ENCODE results near the gene C11orf98. TPM values are rescaled to one million over a fixed set of nuclear protein-coding genes. Genes with fewer than 3 reads are reported as not detected.

Gene C11orf98
- polyA plus RNA-seq (2011; rRNA removed) (38.8 and 43.6 TPM in 2 replicates), polyA minus RNA-seq (2011; rRNA and poly(A)+ RNA removed) (5.2 and 5.7 TPM in 2 replicates)

DNA sequence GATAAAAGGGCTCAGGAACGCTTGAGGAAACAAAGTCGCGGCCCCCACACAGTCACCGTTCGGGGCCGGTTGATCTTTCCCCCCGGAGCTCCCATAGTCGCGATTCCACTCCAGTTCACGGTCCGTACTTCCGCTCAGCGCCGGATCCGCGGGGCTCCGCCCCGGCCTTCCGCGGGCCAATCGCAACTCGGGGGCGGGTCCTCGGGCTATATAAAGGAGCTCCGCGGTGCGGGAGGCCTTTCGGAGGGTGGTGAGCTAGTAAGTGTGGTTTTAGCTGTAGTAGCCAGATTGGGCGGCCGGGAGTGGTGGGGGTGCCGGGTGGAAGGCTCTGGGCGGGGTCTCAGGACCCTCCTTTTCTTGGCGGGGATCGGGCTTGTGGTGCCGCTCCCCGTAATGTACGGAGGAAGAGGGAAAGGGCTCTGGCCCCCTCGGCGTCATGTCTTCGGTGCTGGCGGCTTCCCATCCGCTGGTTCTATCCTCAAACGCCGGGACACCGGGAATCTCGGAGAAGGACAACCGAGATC, at the start of gene C11orf98, which contains the start of gene CSKMT:
TSS of gene C11orf98 (minus strand) at position 136 of the 524 bp plus-strand sequence. CDS start at position 95, 41 bp downstream.
TSS of gene CSKMT (plus strand) at position 238 of the 524 bp plus-strand sequence. CDS start 568 bp downstream, outside the sequence.
- Histone ChIP-seq H3K9me3 (ENCODE audit: control insufficient read depth, insufficient read depth, low read length) (peaks cover 4% of the 10 kb centered on the region; the same call in 1 of the 2 replicates), H3K4me3 (ENCODE audit: low read depth, low read length) (peak within 1 kb of the TSS; percentile 96), H3K27me3 (ENCODE audit: control insufficient read depth, insufficient read depth, low read length) (no peaks in the 10 kb centered on the region), H3K27ac (ENCODE audit: low read depth, low read length) (peak within 1 kb of the TSS; percentile 90)
- TF ChIP-seq, protein P1, sequence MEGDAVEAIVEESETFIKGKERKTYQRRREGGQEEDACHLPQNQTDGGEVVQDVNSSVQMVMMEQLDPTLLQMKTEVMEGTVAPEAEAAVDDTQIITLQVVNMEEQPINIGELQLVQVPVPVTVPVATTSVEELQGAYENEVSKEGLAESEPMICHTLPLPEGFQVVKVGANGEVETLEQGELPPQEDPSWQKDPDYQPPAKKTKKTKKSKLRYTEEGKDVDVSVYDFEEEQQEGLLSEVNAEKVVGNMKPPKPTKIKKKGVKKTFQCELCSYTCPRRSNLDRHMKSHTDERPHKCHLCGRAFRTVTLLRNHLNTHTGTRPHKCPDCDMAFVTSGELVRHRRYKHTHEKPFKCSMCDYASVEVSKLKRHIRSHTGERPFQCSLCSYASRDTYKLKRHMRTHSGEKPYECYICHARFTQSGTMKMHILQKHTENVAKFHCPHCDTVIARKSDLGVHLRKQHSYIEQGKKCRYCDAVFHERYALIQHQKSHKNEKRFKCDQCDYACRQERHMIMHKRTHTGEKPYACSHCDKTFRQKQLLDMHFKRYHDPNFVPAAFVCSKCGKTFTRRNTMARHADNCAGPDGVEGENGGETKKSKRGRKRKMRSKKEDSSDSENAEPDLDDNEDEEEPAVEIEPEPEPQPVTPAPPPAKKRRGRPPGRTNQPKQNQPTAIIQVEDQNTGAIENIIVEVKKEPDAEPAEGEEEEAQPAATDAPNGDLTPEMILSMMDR (IDR thresholded peaks at IDR 0.05; ENCODE audit: low read depth, low read length) = no peak
- DNase-seq (ENCODE audit: low read depth, low spot score) = peak; percentile 88
- ChIA-PET CTCF (interaction anchor here (0.7 to 2.3 kb wide), 9 partner anchors 9 to 53 kb away, joined by 3 to 11 read pairs (median 3); partner anchors contain the start of gene GANAB), POLR2A (interaction anchor here (0.8 to 4.2 kb wide), 48 partner anchors 10 to 270 kb away, joined by 3 to 150 read pairs (median 6); partner anchors contain the start of genes B3GAT3, EEF1G, EML3 and GANAB)

GRCh38 chr11:62713343-62713742, 48.3 kb upstream of the C11orf98 start:
- ChIA-PET CTCF (interaction anchor here (1.5 kb wide), 1 partner anchor 10 kb away, joined by 3 read pairs; no protein-coding TSS in a partner anchor), POLR2A (interaction anchor here (0.9 to 1.7 kb wide), 2 partner anchors 14 to 48 kb away, joined by 4 read pairs; partner anchors contain the start of genes C11orf98, CSKMT and HNRNPUL2)
- H3K4me3 ChIP-seq (ENCODE audit: low read depth, low read length) = no peak overlapping the region
- H3K27me3 ChIP-seq (ENCODE audit: control insufficient read depth, insufficient read depth, low read length) = no peaks in the 10 kb centered on the region
- no peak for DNase-seq (ENCODE audit: low read depth, low spot score)
- TF ChIP-seq, protein P1 (IDR thresholded peaks at IDR 0.05; ENCODE audit: low read depth, low read length) = no peak
- no peak overlapping the region for H3K27ac ChIP-seq (ENCODE audit: low read depth, low read length)
- H3K9me3 ChIP-seq (ENCODE audit: control insufficient read depth, insufficient read depth, low read length) = no peaks in the 10 kb centered on the region; the same call in 1 of the 2 replicates

DNA sequence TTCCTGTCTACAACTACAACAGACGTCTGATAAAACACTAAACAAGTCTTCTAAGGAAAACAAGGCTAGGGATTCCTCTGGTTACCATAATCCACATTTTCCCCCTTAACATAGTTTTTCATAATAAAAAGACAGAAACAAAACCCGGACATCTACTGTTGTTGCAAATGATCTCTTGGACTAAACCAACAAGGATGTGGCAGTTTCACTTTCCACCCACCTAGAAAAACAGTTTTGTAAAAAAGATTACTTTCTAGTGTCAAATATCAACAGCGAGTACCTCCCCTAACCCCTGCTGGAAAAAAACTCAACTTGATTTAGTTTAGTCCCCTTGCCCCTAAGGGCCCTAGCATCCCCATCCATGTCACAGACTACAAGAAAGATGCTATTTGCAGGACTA, 47.9 kb upstream of the C11orf98 start:
- CTCF ChIA-PET = no interaction called here
- TF ChIP-seq, protein P1 (IDR thresholded peaks at IDR 0.05; ENCODE audit: low read depth, low read length) = no peak
- H3K9me3 ChIP-seq (ENCODE audit: control insufficient read depth, insufficient read depth, low read length) = no peaks in the 10 kb centered on the region; the same call in 1 of the 2 replicates
- peak overlapping the region; percentile 52 for H3K27ac ChIP-seq (ENCODE audit: low read depth, low read length)
- POLR2A ChIA-PET = interaction anchor here (0.7 to 1.7 kb wide), 2 partner anchors 15 to 55 kb away, joined by 4 to 6 read pairs; partner anchors contain the start of gene HNRNPUL2
- H3K4me3 ChIP-seq (ENCODE audit: low read depth, low read length) = no peak overlapping the region
- no peaks in the 10 kb centered on the region for H3K27me3 ChIP-seq (ENCODE audit: control insufficient read depth, insufficient read depth, low read length)
- no peak for DNase-seq (ENCODE audit: low read depth, low spot score)

- CTCF ChIA-PET = no interaction called here
- POLR2A ChIA-PET = interaction anchor here (0.7 to 1.7 kb wide), 2 partner anchors 15 to 55 kb away, joined by 4 to 6 read pairs; partner anchors contain the start of gene HNRNPUL2
These were observed 47.3 kb upstream of the C11orf98 start for GRCh38 chr11:62712276-62712812.

More at GRCh38 chr11:62712276-62712812, 47.3 kb upstream of the C11orf98 start:
- H3K9me3 ChIP-seq (ENCODE audit: control insufficient read depth, insufficient read depth, low read length) = no peaks in the 10 kb centered on the region; the same call in 1 of the 2 replicates
- no peak overlapping the region for H3K4me3 ChIP-seq (ENCODE audit: low read depth, low read length)
- DNase-seq (ENCODE audit: low read depth, low spot score) = no peak
- no peaks in the 10 kb centered on the region for H3K27me3 ChIP-seq (ENCODE audit: control insufficient read depth, insufficient read depth, low read length)
- TF ChIP-seq, protein P1 (IDR thresholded peaks at IDR 0.05; ENCODE audit: low read depth, low read length) = no peak
- peak overlapping the region; percentile 12 for H3K27ac ChIP-seq (ENCODE audit: low read depth, low read length)

Data from AG04450 (cell line).